ENCODE results near the gene SACM1L.

The SACM1L gene

DNA sequence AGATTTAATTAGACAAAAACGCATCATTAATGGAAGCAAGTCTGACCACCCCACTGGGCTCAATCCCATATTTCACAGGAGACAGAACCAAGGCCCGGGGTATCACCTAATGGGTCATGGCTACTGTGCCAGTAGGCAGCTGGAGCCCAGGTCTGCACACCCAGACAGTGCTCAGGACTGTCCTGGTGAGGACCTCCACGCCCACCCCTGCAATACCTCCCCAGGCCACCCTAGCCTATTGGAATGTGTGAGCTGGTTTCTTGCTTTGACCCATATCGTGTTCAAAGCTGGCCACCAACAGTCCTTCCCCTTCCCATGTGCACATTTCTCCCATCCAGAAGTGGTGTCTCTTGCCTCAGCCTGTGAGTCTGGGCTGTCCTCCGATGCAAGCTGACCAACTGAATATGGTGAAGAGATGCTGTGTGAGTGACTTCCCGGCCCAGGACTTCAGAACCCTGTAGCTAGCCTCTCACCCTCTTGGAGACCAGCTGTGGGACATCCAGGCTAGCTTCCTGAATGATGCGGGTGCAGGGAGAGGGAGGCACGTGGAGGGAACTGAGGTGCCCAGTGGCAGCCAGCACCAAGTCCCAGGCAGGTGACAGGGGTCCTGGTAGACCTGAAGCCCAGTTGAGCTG, 88.0 kb downstream of the SACM1L start:
- DNase-seq (ENCODE audit: low spot score), result no peak

DNA sequence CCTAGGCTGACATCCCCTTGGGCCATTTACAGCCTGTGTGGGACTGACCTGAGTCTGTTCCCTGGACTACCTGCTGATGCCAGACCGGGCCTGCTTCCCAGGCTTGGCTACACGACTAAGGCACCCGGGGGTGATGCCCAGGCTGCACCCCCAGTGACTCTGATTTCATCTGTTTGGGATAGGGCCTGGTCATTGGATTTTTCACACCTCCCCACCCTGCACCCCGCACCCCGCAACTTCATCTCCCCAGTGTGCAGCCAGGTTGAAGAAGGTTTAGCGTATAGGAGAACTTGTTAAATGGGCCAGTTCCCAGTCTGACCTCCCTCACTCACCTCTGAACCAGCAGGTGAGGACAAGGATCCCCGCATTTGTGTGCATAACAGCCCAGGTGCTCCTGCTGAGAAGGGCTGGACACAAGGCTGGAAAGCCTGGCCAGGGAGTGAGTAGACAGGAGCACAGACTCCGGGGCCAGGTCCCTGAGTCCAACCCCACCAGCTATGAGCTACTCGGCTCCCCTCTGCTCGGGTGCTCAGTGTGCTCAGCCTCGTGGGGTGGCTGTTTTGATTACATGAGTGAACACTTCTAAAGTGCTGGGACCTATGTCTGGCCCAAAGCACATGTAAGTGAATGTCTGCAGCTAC, 88.7 kb downstream of the SACM1L start:
- no peak for DNase-seq (ENCODE audit: low spot score)
- TF ChIP-seq, protein P1, sequence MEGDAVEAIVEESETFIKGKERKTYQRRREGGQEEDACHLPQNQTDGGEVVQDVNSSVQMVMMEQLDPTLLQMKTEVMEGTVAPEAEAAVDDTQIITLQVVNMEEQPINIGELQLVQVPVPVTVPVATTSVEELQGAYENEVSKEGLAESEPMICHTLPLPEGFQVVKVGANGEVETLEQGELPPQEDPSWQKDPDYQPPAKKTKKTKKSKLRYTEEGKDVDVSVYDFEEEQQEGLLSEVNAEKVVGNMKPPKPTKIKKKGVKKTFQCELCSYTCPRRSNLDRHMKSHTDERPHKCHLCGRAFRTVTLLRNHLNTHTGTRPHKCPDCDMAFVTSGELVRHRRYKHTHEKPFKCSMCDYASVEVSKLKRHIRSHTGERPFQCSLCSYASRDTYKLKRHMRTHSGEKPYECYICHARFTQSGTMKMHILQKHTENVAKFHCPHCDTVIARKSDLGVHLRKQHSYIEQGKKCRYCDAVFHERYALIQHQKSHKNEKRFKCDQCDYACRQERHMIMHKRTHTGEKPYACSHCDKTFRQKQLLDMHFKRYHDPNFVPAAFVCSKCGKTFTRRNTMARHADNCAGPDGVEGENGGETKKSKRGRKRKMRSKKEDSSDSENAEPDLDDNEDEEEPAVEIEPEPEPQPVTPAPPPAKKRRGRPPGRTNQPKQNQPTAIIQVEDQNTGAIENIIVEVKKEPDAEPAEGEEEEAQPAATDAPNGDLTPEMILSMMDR (IDR thresholded peaks at IDR 0.05; ENCODE audit: extremely low read depth, missing control alignments), result no peak

More for the DNA sequence above, 88.0 kb downstream of the SACM1L start:
- TF ChIP-seq, protein P1 (IDR thresholded peaks at IDR 0.05; ENCODE audit: extremely low read depth, missing control alignments), result no peak

DNA sequence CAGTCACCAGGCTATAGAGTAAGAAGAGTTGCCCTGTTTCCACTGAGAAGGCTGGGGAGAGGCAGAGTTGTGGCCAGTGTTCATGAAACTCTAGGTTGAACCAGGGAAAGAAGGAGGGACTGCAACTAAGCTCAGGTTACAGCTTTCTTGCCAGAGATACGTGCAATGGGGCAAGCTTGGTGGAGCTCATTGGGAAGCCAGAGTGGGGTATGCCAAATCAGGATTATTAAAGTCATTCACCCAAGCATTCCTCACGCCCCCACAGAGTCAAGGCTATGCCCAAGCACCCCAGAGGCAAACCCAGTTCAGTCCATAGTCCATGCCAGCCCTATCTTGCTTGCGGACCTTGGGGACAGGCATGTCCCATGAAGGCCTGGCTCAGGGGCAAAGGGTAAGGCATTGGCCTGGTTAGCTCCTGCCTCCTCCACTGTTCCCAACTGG, 89.6 kb downstream of the SACM1L start:
- no peak for DNase-seq (ENCODE audit: low spot score)
- TF ChIP-seq, protein P1 (IDR thresholded peaks at IDR 0.05; ENCODE audit: extremely low read depth, missing control alignments), result no peak

DNA sequence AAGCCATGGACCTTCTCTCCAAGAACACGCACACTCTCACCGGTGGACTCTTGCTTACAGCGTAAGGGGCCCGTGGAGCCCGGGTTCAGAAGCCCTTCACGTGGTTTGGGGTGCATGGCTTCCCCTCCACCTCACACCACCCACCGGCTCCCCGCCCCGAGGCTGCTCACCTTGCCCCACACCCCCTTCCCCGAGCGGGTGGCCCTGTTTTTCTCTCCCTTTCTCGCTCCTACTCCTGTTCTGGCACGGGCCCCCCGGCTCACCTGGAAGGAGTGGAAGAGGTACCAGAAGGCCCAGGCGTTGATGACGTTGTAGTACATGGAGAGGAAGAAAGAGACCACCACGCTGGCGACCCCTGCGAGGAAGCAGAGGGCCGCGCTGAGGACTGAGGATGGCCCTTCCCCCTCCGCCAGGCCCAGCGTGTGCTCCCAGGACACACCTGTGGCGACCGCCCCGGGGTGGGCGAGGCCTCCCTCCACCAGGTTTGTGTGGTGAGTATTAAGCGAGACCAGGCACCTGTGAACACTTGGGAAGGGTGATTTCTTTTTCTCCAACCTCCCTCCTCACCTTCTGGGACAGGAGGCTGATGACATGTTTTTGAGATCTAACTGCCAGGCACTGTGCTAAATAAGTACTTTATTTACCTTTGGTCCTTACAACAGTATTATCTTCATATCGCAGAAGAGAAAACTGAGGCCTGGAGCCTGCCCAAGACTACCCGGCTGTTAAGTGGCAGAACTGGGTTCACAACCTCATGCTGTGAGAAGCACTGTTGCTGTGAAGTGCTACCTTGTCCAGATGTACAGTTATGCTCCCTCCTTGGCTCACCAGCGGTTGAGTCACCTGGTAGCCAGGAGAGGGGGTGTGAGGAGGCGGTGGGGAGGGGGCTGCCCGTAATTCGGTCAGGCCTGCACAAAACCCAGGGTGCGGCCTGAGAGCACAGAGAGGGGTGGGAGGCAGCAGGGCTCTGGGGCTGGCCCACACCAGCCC, 90.8 kb downstream of the SACM1L start:
- TF ChIP-seq, protein P1 (IDR thresholded peaks at IDR 0.05; ENCODE audit: extremely low read depth, missing control alignments), result no peak
- DNase-seq (ENCODE audit: low spot score), result no peak

DNA sequence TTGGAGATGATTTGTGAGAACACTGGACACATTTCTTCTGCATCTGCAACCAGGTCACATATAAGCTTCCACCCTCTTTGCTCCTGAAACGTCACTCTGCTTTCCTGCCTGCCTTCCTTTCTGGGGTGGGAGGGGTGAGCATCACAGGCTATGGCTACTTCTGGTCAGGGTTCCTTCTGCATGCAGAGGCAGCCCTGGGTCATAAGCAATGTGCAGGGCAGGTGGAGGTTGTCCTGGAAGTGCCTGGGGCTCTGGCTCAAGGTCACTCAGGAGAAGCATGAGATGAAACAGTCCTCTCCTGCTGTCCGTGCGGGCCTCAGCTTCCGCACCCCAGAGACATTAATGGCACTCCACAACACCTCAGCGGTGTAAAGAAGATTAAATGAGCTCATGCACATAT, 92.1 kb downstream of the SACM1L start:
- no peak for DNase-seq (ENCODE audit: low spot score)
- TF ChIP-seq, protein P1 (IDR thresholded peaks at IDR 0.05; ENCODE audit: extremely low read depth, missing control alignments), result no peak

DNA sequence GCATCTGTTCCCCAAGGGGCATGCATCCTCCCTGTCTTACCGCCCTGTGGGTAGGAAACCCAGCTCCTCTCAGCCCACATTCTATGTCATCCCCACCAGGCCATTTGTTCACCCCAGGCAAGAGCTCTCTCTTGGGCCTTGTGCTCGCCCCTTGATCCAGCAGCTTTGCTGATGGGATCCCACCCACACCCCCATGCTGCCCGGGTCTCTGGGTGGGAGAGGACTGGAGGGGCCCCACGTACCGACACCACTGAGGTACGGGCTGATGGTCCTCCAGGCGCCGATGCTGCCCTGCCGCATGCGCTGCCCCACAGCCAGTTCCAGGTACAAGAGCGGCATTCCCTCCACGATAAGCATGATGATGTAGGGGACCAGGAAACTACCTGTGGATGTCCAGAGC, 92.6 kb downstream of the SACM1L start:
- TF ChIP-seq, protein P1 (IDR thresholded peaks at IDR 0.05; ENCODE audit: extremely low read depth, missing control alignments), result no peak
- no peak for DNase-seq (ENCODE audit: low spot score)

Data from GM20000 (cell line).